ENCODE measurements around the gene GTF2H4. TPM values are rescaled to one million over a fixed set of nuclear protein-coding genes. Genes with fewer than 3 reads are reported as not detected.
A peak's percentile ranks its signal among the peaks of the same experiment; 100 is the strongest.

The GTF2H4 gene
- total and polyA plus RNA-seq, 2 of the 8 experiments (the other 6 are each of a cell fraction or from before 2014, with no cell fraction given) = 42.3 to 53.4 TPM

- TF ChIP-seq CBX8 (IDR thresholded peaks at IDR 0.05; ENCODE audit: borderline replicate concordance, low read depth, low read length) = no peak
- no peak for TF ChIP-seq TEAD4 (IDR thresholded peaks at IDR 0.05; ENCODE audit: low read depth, low read length)
- no peak for TF ChIP-seq YY1 (IDR thresholded peaks at IDR 0.05; ENCODE audit: low read depth, low read length)
- no peak for TF ChIP-seq JUND (IDR thresholded peaks at IDR 0.05; ENCODE audit: low read length)
- TF ChIP-seq CEBPB (IDR thresholded peaks at IDR 0.05; ENCODE audit: low read depth, low read length) = no peak
- no peak for TF ChIP-seq TCF12 (IDR thresholded peaks at IDR 0.05; ENCODE audit: low read depth, low read length)
- TF ChIP-seq, protein P1, sequence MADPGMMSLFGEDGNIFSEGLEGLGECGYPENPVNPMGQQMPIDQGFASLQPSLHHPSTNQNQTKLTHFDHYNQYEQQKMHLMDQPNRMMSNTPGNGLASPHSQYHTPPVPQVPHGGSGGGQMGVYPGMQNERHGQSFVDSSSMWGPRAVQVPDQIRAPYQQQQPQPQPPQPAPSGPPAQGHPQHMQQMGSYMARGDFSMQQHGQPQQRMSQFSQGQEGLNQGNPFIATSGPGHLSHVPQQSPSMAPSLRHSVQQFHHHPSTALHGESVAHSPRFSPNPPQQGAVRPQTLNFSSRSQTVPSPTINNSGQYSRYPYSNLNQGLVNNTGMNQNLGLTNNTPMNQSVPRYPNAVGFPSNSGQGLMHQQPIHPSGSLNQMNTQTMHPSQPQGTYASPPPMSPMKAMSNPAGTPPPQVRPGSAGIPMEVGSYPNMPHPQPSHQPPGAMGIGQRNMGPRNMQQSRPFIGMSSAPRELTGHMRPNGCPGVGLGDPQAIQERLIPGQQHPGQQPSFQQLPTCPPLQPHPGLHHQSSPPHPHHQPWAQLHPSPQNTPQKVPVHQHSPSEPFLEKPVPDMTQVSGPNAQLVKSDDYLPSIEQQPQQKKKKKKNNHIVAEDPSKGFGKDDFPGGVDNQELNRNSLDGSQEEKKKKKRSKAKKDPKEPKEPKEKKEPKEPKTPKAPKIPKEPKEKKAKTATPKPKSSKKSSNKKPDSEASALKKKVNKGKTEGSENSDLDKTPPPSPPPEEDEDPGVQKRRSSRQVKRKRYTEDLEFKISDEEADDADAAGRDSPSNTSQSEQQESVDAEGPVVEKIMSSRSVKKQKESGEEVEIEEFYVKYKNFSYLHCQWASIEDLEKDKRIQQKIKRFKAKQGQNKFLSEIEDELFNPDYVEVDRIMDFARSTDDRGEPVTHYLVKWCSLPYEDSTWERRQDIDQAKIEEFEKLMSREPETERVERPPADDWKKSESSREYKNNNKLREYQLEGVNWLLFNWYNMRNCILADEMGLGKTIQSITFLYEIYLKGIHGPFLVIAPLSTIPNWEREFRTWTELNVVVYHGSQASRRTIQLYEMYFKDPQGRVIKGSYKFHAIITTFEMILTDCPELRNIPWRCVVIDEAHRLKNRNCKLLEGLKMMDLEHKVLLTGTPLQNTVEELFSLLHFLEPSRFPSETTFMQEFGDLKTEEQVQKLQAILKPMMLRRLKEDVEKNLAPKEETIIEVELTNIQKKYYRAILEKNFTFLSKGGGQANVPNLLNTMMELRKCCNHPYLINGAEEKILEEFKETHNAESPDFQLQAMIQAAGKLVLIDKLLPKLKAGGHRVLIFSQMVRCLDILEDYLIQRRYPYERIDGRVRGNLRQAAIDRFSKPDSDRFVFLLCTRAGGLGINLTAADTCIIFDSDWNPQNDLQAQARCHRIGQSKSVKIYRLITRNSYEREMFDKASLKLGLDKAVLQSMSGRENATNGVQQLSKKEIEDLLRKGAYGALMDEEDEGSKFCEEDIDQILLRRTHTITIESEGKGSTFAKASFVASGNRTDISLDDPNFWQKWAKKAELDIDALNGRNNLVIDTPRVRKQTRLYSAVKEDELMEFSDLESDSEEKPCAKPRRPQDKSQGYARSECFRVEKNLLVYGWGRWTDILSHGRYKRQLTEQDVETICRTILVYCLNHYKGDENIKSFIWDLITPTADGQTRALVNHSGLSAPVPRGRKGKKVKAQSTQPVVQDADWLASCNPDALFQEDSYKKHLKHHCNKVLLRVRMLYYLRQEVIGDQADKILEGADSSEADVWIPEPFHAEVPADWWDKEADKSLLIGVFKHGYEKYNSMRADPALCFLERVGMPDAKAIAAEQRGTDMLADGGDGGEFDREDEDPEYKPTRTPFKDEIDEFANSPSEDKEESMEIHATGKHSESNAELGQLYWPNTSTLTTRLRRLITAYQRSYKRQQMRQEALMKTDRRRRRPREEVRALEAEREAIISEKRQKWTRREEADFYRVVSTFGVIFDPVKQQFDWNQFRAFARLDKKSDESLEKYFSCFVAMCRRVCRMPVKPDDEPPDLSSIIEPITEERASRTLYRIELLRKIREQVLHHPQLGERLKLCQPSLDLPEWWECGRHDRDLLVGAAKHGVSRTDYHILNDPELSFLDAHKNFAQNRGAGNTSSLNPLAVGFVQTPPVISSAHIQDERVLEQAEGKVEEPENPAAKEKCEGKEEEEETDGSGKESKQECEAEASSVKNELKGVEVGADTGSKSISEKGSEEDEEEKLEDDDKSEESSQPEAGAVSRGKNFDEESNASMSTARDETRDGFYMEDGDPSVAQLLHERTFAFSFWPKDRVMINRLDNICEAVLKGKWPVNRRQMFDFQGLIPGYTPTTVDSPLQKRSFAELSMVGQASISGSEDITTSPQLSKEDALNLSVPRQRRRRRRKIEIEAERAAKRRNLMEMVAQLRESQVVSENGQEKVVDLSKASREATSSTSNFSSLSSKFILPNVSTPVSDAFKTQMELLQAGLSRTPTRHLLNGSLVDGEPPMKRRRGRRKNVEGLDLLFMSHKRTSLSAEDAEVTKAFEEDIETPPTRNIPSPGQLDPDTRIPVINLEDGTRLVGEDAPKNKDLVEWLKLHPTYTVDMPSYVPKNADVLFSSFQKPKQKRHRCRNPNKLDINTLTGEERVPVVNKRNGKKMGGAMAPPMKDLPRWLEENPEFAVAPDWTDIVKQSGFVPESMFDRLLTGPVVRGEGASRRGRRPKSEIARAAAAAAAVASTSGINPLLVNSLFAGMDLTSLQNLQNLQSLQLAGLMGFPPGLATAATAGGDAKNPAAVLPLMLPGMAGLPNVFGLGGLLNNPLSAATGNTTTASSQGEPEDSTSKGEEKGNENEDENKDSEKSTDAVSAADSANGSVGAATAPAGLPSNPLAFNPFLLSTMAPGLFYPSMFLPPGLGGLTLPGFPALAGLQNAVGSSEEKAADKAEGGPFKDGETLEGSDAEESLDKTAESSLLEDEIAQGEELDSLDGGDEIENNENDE (IDR thresholded peaks at IDR 0.05; ENCODE audit: insufficient replicate concordance, low read length) = no peak
- TF ChIP-seq HDAC2 (IDR thresholded peaks at IDR 0.05; ENCODE audit: borderline replicate concordance in 1 of 2, low read depth in 2 of 2, low read length in 2 of 2) = peak in 1 of 2 experiments; percentile 73; a peak in 1 of 4 replicates
- no peak for TF ChIP-seq E2F6 (IDR thresholded peaks at IDR 0.05)
These were observed at the start of gene GTF2H4 (continued) for GRCh38 chr6:30907758-30908591.

Data from H1 (cell line).